ENCODE results near the gene TRMT61A.
A peak's percentile ranks its signal among the peaks of the same experiment; 100 is the strongest.

TRMT61A gene

GRCh38 chr14:103535891-103536565, 7.0 kb downstream of the TRMT61A start:
- no peak for DNase-seq

- DNase-seq: no peak
These were observed 7.7 kb downstream of the TRMT61A start for GRCh38 chr14:103536693-103537092.

GRCh38 chr14:103537175-103537990, 8.4 kb downstream of the TRMT61A start:
- no peak for DNase-seq

- DNase-seq: no peak
These were observed 9.5 kb downstream of the TRMT61A start for GRCh38 chr14:103538291-103539055.

- DNase-seq: no peak
These were observed 10.2 kb downstream of the TRMT61A start for GRCh38 chr14:103539056-103539825.

GRCh38 chr14:103540821-103541708, 12.1 kb downstream of the TRMT61A start:
- no peak for DNase-seq

- no peak for DNase-seq
These were observed 13.0 kb downstream of the TRMT61A start for GRCh38 chr14:103541709-103542604.

- no peak for DNase-seq
These were observed 13.7 kb downstream of the TRMT61A start for GRCh38 chr14:103542605-103543088.

- no peak for DNase-seq
These were observed 14.1 kb downstream of the TRMT61A start for GRCh38 chr14:103543140-103543539.

GRCh38 chr14:103543721-103544387, 14.9 kb downstream of the TRMT61A start:
- no peak for DNase-seq

GRCh38 chr14:103544388-103545218, 15.6 kb downstream of the TRMT61A start:
- DNase-seq: peak; percentile 13 to 69

GRCh38 chr14:103545219-103545914, 16.4 kb downstream of the TRMT61A start:
- no peak for DNase-seq

- DNase-seq: peak in 1 of 2 experiments; percentile 78
These were observed 17.1 kb downstream of the TRMT61A start for GRCh38 chr14:103545915-103546651.

- DNase-seq: peak; percentile 63 to 87
These were observed 17.9 kb downstream of the TRMT61A start for GRCh38 chr14:103546652-103547454.

GRCh38 chr14:103547455-103547940, 18.5 kb downstream of the TRMT61A start:
- DNase-seq: no peak

GRCh38 chr14:103547941-103548462, 19.0 kb downstream of the TRMT61A start:
- DNase-seq: no peak

All from cerebellar nuclear complex (tissue), 1 donor.